Ovary (tissue), 9 donors: Measurements from ENCODE around the gene RERE. TPM values are rescaled to one million over a fixed set of nuclear protein-coding genes. Genes with fewer than 3 reads are reported as not detected.
A peak's percentile ranks its signal among the peaks of the same experiment; 100 is the strongest.

ENCODE experiments used
- DNase-seq, 5 donors: peaks; one replicate each; pipeline ENCODE4 v3.0.0-alpha.2; 2019 to 2020
- H3K27ac ChIP-seq, 2 donors: fragments of 200-600 bp; one replicate each; pipeline versions ENCODE4 v1.5.1 to v1.8.0; 2019 to 2022
- H3K27me3 ChIP-seq: fragments of 200-600 bp; one replicate; pipeline ENCODE4 v1.8.0; 2022
- H3K36me3 ChIP-seq: fragments of 200-600 bp; sonication (generic); one replicate; pipeline ENCODE4 v1.5.1; 2019
- H3K4me1 ChIP-seq: one replicate; pipeline ENCODE4 v1.8.1; 2013; ENCODE audit warnings: mild to moderate bottlenecking, moderate library complexity; ENCODE audit not compliant: insufficient read depth
- H3K4me3 ChIP-seq: fragments of 200-600 bp; sonication (generic); one replicate; pipeline ENCODE4 v1.5.1; 2017
- H3K9me3 ChIP-seq, 2 donors: fragments of 200-600 bp in 1 of 2; sonication (generic) in 1 of 2; one replicate each; pipeline versions ENCODE4 v1.5.1 to v1.8.1; 2013 to 2019; ENCODE audit warnings: mild to moderate bottlenecking in 1 of 2, moderate library complexity in 1 of 2
- EP300 ChIP-seq: sonication (generic); formaldehyde crosslinking; IDR thresholded peaks from one replicate; pipeline ENCODE4 v1.6.1; 2017; ENCODE audit warnings: antibody characterized with exemption
- POLR2A ChIP-seq: fragments of 450-650 bp; IDR thresholded peaks from one replicate; pipeline ENCODE4 v1.6.1; 2017; ENCODE audit warnings: antibody characterized with exemption, mild to moderate bottlenecking, moderate library complexity
- WGBS, 3 donors: extraction: QIAGEN DNeasy Blood & Tissue Kit in 1 of 3; methylation state at CpG; one replicate each; pipeline versions ENCODE4 v1.1.5 to v1.1.7; 2013 to 2017; 5-methylcytosine and 5-hydroxymethylcytosine counted together
- intact Hi-C, 4 donors: fragments of 100-400 bp; cut with DNase I; formaldehyde crosslinking; loops; one replicate each; pipeline versions ENCODE4 v1.11.0 to v1.15.1; 2022 to 2023
- polyA plus RNA-seq, 2 donors: library from polyadenylated mRNA; stranded (reverse); fragments of 200-250 nt in 1 of 2; fragments of 350-450 nt in 1 of 2; fragmentation: Illumina TruSeq in 1 of 2; extraction: RNeasy Lipid Tissue Mini Kit (QIAGEN cat#74804) in 1 of 2; gene quantifications; one replicate each; pipeline ENCODE4 v1.2.3, GENCODE V29; 2013 to 2014
- total RNA-seq, 7 donors: library from RNA; depleted of rRNA in 2 of 7; stranded (reverse); fragments of >200 nt in 2 of 7; fragmentation: NEBNext Ultra II Directional in 3 of 7; extraction: Animal tissue kit (Norgen Biotek cat#: 25700) in 3 of 7; gene quantifications; one replicate each; pipeline versions ENCODE4 v1.1.0 to v1.2.4, GENCODE V29; 2016 to 2023
- TF ChIP-seq, protein P1 (sequence below), 3 donors: fragments of 450-650 bp in 2 of 3; fragments of 200-600 bp in 1 of 3; IDR thresholded peaks; one replicate each; pipeline versions ENCODE4 v1.5.1 to v1.8.0; 2016 to 2022; ENCODE audit warnings: antibody characterized with exemption in 3 of 3, mild to moderate bottlenecking in 1 of 3
- donor health status: DM: no; HTN: no; CAD: no; lungs with moderate emphysema.
- donor health status: DM: no; HTN: no; CAD: no.
- donor health status: Bipolar disorder and iron deficiency.
- donor health status: DM: yes; HTN: yes; CAD: no.
- donor health status: DM: no; HTN: no; CAD: no.
- donor health status: DM: yes; HTN: yes; CAD: no.

RERE gene
- total and polyA plus RNA-seq, 9 donors, result 36.7 to 119 (median 114) TPM

- Histone ChIP-seq H3K27me3 (no peaks in the 10 kb centered on the region), H3K27ac (peak within 1 kb of the TSS in 1 of 2 donors; percentile 31), H3K4me3 (peak within 1 kb of the TSS; percentile 61), H3K36me3 (no peaks in the 10 kb centered on the region), H3K9me3 (no peaks in the 10 kb centered on the region), H3K4me1 (peaks cover 12% of the 10 kb centered on the region)
- intact Hi-C loops, result loop anchor here in 3 of 4 donors (5.0 to 10.0 kb wide), 5 partner anchors 83 to 336 kb away; partner anchors contain the start of gene ERRFI1 (in 2 of the 3)
- peak; percentile 72 for TF ChIP-seq POLR2A
- TF ChIP-seq EP300, result no peak
- TF ChIP-seq, protein P1, sequence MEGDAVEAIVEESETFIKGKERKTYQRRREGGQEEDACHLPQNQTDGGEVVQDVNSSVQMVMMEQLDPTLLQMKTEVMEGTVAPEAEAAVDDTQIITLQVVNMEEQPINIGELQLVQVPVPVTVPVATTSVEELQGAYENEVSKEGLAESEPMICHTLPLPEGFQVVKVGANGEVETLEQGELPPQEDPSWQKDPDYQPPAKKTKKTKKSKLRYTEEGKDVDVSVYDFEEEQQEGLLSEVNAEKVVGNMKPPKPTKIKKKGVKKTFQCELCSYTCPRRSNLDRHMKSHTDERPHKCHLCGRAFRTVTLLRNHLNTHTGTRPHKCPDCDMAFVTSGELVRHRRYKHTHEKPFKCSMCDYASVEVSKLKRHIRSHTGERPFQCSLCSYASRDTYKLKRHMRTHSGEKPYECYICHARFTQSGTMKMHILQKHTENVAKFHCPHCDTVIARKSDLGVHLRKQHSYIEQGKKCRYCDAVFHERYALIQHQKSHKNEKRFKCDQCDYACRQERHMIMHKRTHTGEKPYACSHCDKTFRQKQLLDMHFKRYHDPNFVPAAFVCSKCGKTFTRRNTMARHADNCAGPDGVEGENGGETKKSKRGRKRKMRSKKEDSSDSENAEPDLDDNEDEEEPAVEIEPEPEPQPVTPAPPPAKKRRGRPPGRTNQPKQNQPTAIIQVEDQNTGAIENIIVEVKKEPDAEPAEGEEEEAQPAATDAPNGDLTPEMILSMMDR (IDR thresholded peaks at IDR 0.05), result peak in 2 of 3 donors; percentile 12 to 13
- 5 to 8% (median 7%) methylated on average over 65 to 75 of the region's 75 CpGs for WGBS, 3 donors
- peak; percentile 81 to 90 (median 86) for DNase-seq
Measured at GRCh38 chr1:8317647-8318381, 499.6 kb downstream of the RERE start, which contains the start of gene SLC45A1. Gene SLC45A1, plus strand, starts transcription at chr1:8318114. Its CDS starts 6,216 bp downstream, at chr1:8324330.

DNA sequence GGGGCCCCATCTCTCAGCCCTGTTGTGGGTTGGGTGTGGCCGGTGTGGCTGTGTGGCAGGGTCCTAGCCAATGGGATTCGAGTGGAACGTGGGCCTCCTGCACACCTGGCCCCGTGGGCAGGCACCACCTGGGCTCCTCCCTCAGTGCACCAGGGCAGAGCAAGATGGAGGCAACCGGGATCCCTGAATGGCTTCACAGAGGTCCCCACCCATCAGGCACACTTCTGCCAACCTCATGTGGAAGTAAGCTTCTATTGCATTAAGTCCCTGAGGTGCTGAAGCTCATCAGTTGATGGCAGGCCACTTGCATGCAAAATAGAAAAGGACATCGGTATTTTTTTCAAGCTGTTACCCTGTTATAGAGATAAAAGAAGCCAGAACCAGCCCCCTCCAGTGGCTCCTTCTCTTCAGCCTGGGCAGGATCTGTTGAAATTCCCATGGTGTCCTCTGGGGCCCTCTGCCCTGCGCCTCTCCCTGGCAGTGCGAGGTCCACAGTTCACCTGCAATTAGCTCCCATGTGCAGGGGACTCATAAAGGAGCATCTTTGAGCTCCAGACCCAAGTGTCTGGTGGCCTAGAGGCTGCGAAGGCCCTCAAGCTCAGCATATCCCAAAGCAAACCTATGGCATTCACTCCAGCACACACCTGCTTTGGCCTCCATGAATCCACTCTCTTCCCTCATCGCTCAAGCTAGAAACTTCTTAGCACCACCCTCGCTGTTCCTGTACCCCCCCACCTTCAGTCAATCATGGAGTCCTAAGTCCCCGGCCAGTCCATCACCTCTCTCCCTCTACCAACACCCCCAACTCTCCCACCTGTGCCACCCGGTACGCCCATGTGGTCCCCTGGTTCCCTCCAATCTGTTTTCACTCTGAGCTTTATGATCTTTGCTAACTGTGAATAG is 501.6 kb downstream of the RERE start:
- H3K27ac ChIP-seq, result no peak overlapping the region

DNA sequence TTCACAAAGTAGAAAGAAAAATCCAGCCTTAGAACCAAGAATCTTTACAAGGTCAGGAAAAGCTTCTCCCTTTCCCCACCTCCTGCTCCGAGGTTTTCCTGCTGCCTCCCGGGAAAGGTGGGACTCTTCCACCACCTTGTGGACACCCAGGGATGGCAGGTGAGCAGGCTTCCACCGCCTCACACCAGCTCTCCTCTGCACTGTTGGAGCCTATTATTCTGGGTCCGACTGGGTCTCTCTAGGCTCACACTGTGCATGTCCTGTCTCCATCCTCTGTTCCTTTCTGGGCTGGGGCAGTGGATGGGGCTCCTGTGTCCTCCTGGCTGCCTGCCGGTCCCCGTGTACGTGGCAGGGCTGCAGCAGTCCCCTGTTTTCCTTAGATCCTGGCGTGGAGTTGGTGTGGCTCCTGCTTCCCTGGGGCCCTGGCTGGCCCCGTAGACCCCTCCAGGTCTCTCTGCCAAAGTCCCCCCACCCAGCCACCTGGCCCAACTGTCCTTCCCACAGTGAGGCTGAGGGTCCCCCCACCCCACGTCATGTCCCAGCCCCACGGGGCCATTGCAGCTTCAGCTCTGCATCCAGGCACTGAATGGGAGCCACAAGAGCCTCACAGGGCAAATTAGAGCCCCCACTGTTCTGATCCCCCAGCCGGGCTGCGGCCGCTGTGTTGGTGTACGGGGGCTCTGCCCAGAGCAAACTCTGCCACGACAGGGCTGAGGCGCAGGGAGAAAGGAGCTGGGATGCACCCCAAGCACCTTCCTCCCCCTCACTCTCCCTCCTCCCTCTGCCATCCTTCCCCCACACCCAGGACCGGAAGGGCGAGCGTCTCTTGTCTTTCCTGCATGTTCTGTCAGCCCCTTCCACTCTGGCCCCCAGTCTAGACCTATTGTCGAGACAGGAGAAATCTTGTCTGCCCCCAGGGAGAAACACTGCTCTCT is 502.8 kb downstream of the RERE start:
- H3K27me3 ChIP-seq, result no peaks in the 10 kb centered on the region
- no peaks in the 10 kb centered on the region for H3K9me3 ChIP-seq
- peak; percentile 16 for TF ChIP-seq POLR2A
- TF ChIP-seq, protein P1 (IDR thresholded peaks at IDR 0.05), result peak; percentile 65 to 93 (median 88)
- TF ChIP-seq EP300, result no peak
- DNase-seq, result peak; percentile 77 to 88 (median 86)
- H3K27ac ChIP-seq, result no peak overlapping the region
- WGBS, 3 donors, result 44 to 54% (median 44%) methylated on average over 21 of the region's 21 CpGs
- no peaks in the 10 kb centered on the region for H3K36me3 ChIP-seq
- H3K4me3 ChIP-seq, result no peak overlapping the region
- H3K4me1 ChIP-seq, result peaks cover 12% of the 10 kb centered on the region
- intact Hi-C loops, result loop anchor here (2.0 to 10.0 kb wide), 7 partner anchors 80 to 332 kb away; partner anchors contain the start of gene ERRFI1 (in 2 of the 4)

More for the DNA sequence above, 501.6 kb downstream of the RERE start:
- intact Hi-C loops, result loop anchor here (2.0 to 10.0 kb wide), 6 partner anchors 81 to 334 kb away; partner anchors contain the start of gene ERRFI1 (in 2 of the 4)
- 91 to 92% (median 91%) methylated on average over 14 of the region's 14 CpGs for WGBS, 3 donors
- TF ChIP-seq EP300 (no peak), POLR2A (no peak)
- TF ChIP-seq, protein P1 (IDR thresholded peaks at IDR 0.05), result no peak
- no peak for DNase-seq
- no peaks in the 10 kb centered on the region for H3K36me3 ChIP-seq
- H3K27me3 ChIP-seq, result no peaks in the 10 kb centered on the region
- H3K4me1 ChIP-seq, result peaks cover 12% of the 10 kb centered on the region
- H3K4me3 ChIP-seq, result no peak overlapping the region
- no peaks in the 10 kb centered on the region for H3K9me3 ChIP-seq
